Panc1 (cell line): ENCODE measurements around the gene APLN. TPM values are rescaled to one million over a fixed set of nuclear protein-coding genes. Genes with fewer than 3 reads are reported as not detected.

Source experiments
- ATAC-seq: fragments of 200-7000 bp; cut with Tn5 transposase; 2 replicates; pipeline ENCODE4 v1.9.1; 2020; ENCODE audit warnings: mild to moderate bottlenecking, moderate library complexity
- BruUV-seq: library from RNA; stranded (reverse); fragments of 400-500 nt; replicated peaks from 2 replicates; lab custom pipeline; 2021; lab: Mats Ljungman, UMichigan
- CTCF ChIA-PET: fragments of 300-600 bp; sonication (Branson Sonifier 250); formaldehyde crosslinking; loops from one replicate; lab custom pipeline; 2022; ENCODE audit warnings: antibody characterized with exemption; lab: Charles Lee
- POLR2A ChIA-PET: fragments of 300-600 bp; sonication (Branson Sonifier 250); formaldehyde crosslinking; loops from one replicate; lab custom pipeline; 2022; ENCODE audit warnings: antibody characterized with exemption; lab: Charles Lee
- DNase-seq: peaks from one replicate; pipeline ENCODE4 v3.0.0-alpha.2; 2010; ENCODE audit warnings: low read depth, low spot score
- H3K27ac ChIP-seq: 2 replicates; pipeline ENCODE4 v1.5.1; 2011; ENCODE audit warnings: mild to moderate bottlenecking, low read length, inconsistent platforms
- H3K27me3 ChIP-seq: fragments of 200-500 bp; sonication (Bioruptor generic); 2 replicates; pipeline ENCODE4 v1.6.0; 2014; ENCODE audit warnings: low read length, inconsistent platforms; ENCODE audit not compliant: control insufficient read depth, insufficient read depth
- H3K36me3 ChIP-seq: fragments of 200-500 bp; sonication (Bioruptor generic); 2 replicates; pipeline ENCODE4 v1.5.1; 2014; ENCODE audit warnings: inconsistent platforms, mild to moderate bottlenecking, low read length, moderate library complexity; ENCODE audit not compliant: control insufficient read depth, insufficient read depth
- H3K4me1 ChIP-seq: 2 replicates; pipeline ENCODE4 v1.5.1; 2011; ENCODE audit warnings: inconsistent platforms, mild to moderate bottlenecking, low read length, moderate library complexity; ENCODE audit not compliant: control insufficient read depth, insufficient read depth
- H3K4me3 ChIP-seq, 2 experiments: 2 replicates each; pipeline ENCODE4 v1.5.1; 2011 to 2012; ENCODE audit warnings: low read depth in 2 of 2, low read length in 2 of 2, mild to moderate bottlenecking in 2 of 2, inconsistent platforms in 1 of 2, moderate library complexity in 1 of 2
- H3K9me3 ChIP-seq: fragments of 200-500 bp; sonication (Bioruptor generic); 2 replicates; pipeline ENCODE4 v1.5.1; 2014; ENCODE audit warnings: low read depth, mild to moderate bottlenecking, inconsistent platforms, low read length, moderate library complexity; ENCODE audit not compliant: control insufficient read depth, insufficient read depth
- POLR2AphosphoS5 ChIP-seq: IDR thresholded peaks from 2 replicates; pipeline ENCODE4 v1.6.1; 2012; ENCODE audit warnings: mild to moderate bottlenecking, low read depth, low read length, moderate library complexity
- REST ChIP-seq, 2 experiments: IDR thresholded peaks; 2 replicates each; pipeline ENCODE4 v1.6.1; 2011 to 2012; ENCODE audit warnings: low read depth in 2 of 2, control low read depth in 1 of 2, low read length in 1 of 2, mild to moderate bottlenecking in 1 of 2, moderate library complexity in 1 of 2; ENCODE audit not compliant: insufficient read depth in 1 of 2
- SIN3A ChIP-seq: IDR thresholded peaks from 2 replicates; pipeline ENCODE4 v1.6.1; 2012; ENCODE audit warnings: low read depth, mild to moderate bottlenecking, low read length, moderate library complexity, borderline replicate concordance; ENCODE audit not compliant: insufficient read depth
- TCF7L2 ChIP-seq: IDR thresholded peaks from 2 replicates; pipeline ENCODE4 v1.6.1; 2011; ENCODE audit warnings: mild to moderate bottlenecking, low read depth, low read length, inconsistent platforms
- in situ Hi-C: cut with HindIII; loops from 2 replicates; pipeline ENCODE4 v1.10.0; 2016; ENCODE audit warnings: low sequenced_read_pairs, low pct_unique_long_range_greater_than_20kb
- intact Hi-C: fragments of 100-400 bp; cut with micrococcal nuclease; formaldehyde crosslinking; loops from one replicate; pipeline ENCODE4 v1.10.0; 2022; ENCODE audit not compliant: unreplicated experiment
- total RNA-seq: library from RNA; stranded (reverse); gene quantifications from one replicate; pipeline ENCODE4 v1.2.1, GENCODE V29; 2021; ENCODE audit not compliant: unreplicated experiment
- TF ChIP-seq, protein P1 (sequence below): fragments of 450-650 bp; IDR thresholded peaks from 2 replicates; pipeline ENCODE4 v1.5.1; 2017; ENCODE audit warnings: mild to moderate bottlenecking

APLN gene
- total RNA-seq, 1 experiment from 2014 or later, result 1.1 TPM

- intact Hi-C loops, result no loop called here
Measured at GRCh38 chrX:129599499-129599898, 55.3 kb downstream of the APLN start.

DNA sequence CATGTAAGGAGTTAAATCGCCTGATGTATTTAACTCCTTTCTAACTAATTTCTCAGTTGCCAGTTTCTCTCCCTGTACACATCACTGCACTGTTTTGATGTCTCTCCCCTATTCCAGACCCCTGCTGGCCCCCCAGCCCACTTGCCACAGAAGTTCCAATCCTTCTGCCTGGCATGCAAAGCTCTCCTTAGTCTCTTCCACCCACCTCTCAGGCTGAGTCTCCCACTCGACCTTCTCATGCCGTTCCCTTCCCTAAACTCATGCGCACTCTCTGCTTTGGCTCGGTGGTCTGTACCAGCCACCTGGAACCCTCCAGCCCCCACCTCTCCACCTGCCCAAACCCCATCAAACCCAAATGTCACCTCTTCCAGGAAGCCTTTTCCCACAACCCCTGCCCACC is 56.9 kb downstream of the APLN start:
- H3K9me3 ChIP-seq, result no peaks in the 10 kb centered on the region
- BruUV-seq, result no TSS peak
- no peak for TF ChIP-seq POLR2AphosphoS5
- TF ChIP-seq, protein P1, sequence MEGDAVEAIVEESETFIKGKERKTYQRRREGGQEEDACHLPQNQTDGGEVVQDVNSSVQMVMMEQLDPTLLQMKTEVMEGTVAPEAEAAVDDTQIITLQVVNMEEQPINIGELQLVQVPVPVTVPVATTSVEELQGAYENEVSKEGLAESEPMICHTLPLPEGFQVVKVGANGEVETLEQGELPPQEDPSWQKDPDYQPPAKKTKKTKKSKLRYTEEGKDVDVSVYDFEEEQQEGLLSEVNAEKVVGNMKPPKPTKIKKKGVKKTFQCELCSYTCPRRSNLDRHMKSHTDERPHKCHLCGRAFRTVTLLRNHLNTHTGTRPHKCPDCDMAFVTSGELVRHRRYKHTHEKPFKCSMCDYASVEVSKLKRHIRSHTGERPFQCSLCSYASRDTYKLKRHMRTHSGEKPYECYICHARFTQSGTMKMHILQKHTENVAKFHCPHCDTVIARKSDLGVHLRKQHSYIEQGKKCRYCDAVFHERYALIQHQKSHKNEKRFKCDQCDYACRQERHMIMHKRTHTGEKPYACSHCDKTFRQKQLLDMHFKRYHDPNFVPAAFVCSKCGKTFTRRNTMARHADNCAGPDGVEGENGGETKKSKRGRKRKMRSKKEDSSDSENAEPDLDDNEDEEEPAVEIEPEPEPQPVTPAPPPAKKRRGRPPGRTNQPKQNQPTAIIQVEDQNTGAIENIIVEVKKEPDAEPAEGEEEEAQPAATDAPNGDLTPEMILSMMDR, result no peak
- no peak for TF ChIP-seq REST (IDR thresholded peaks at IDR 0.05; ENCODE audit: insufficient read depth in 1 of 2, low read depth in 2 of 2, low read length in 1 of 2)
- no peak for TF ChIP-seq SIN3A
- TF ChIP-seq TCF7L2, result no peak
- CTCF ChIA-PET, result no interaction called here
- no peak overlapping the region for H3K27ac ChIP-seq
- ATAC-seq, result no peak
- no peaks in the 10 kb centered on the region for H3K27me3 ChIP-seq
- in situ Hi-C loops, result no loop called here
- H3K36me3 ChIP-seq, result no peaks in the 10 kb centered on the region
- no peaks in the 10 kb centered on the region for H3K4me1 ChIP-seq
- no peak for DNase-seq
- intact Hi-C loops, result no loop called here
- no peak overlapping the region for H3K4me3 ChIP-seq
- POLR2A ChIA-PET, result no interaction called here

More at GRCh38 chrX:129599499-129599898, 55.3 kb downstream of the APLN start:
- H3K27ac ChIP-seq, result no peak overlapping the region
- H3K36me3 ChIP-seq, result no peaks in the 10 kb centered on the region
- ATAC-seq, result no peak
- no peaks in the 10 kb centered on the region for H3K27me3 ChIP-seq
- CTCF ChIA-PET, result interaction anchor here (0.7 kb wide), 2 partner anchors 9 to 55 kb away, joined by 3 to 7 read pairs; partner anchors contain the start of gene APLN
- POLR2A ChIA-PET, result no interaction called here
- TF ChIP-seq, protein P1, result no peak
- no peak for TF ChIP-seq SIN3A
- no peak for TF ChIP-seq POLR2AphosphoS5
- TF ChIP-seq TCF7L2, result no peak
- no peak for TF ChIP-seq REST (IDR thresholded peaks at IDR 0.05; ENCODE audit: insufficient read depth in 1 of 2, low read depth in 2 of 2, low read length in 1 of 2)
- BruUV-seq, result no TSS peak
- no peaks in the 10 kb centered on the region for H3K9me3 ChIP-seq
- H3K4me1 ChIP-seq, result no peaks in the 10 kb centered on the region
- DNase-seq, result no peak
- in situ Hi-C loops, result no loop called here
- no peak overlapping the region for H3K4me3 ChIP-seq
